HG02571 (cell line): ENCODE data around the gene CIDEB.

Experiments
- ATAC-seq: cut with Tn5 transposase; IDR thresholded peaks from one replicate; pipeline ENCODE4 v1.9.1; 2021; ENCODE audit warnings: mild to moderate bottlenecking, moderate library complexity; ENCODE audit not compliant: unreplicated experiment

The CIDEB gene

DNA sequence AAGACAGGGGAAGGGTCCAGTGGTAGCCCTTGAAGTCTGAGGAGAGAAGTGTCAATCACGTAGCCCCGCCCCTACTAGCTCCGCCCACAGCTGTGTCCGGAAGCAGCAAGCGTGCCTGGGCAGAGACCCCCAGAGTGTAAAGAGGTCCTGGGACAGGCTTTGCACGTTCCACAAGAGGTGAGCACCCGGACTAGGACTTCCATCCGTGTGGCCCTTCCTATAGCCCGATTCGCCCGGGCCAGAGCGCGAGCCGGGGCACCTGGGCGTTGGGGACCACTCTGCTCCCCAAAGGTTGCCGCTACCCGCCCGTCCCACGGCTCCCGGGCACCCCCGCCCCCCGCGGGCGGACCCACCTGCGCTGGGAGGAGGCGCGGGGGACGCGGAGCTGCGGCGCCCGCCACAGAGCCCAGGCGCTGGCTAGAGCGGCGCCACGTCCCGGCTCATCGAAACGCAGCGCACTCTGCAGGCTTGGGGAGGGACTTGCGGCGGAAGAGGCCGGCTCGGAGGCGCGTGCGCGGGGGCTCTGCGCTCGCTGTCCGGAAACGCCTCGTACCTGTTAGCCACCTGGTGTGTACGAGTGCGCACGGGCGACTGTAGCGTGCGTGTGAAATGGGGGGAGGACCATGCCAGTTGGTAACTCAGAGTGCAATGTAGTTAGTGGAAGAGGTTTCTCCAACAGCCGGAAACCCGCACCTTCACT, 36.5 kb downstream of the CIDEB start, which contains the start of gene RABGGTA:
TSS of gene RABGGTA (minus strand) at position 464 of the 700 bp plus-strand sequence. CDS start 482 bp downstream, outside the sequence.
- peak; percentile 84 for ATAC-seq

DNA sequence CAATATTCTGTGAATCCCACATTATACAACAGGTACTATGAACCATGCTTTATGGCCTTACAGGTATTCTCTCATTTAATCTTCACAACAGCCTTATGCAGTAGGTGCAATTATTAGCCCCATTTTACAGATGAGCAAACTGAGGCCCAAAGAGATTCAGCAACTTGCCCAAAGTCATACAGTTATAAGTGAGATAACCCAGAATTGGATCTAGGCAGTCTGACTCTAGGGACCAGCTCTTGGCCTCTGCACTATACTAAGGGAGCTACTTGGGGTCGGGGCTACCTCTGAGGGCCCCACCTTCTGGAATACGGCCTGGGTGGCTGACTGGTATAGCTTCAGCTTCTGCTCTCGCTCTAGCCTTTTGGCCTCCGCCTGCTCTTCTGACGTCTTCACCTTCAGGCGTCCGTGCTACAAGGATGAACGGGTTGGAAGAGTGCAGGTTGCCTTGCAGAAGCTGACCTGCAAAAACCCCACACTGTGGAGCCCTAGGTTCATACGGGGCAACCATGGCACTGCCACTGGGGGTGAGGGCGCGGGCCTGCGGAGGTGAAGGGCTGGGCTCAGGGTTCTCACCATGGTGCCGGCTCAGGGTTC, 37.1 kb downstream of the CIDEB start:
- no peak for ATAC-seq

DNA sequence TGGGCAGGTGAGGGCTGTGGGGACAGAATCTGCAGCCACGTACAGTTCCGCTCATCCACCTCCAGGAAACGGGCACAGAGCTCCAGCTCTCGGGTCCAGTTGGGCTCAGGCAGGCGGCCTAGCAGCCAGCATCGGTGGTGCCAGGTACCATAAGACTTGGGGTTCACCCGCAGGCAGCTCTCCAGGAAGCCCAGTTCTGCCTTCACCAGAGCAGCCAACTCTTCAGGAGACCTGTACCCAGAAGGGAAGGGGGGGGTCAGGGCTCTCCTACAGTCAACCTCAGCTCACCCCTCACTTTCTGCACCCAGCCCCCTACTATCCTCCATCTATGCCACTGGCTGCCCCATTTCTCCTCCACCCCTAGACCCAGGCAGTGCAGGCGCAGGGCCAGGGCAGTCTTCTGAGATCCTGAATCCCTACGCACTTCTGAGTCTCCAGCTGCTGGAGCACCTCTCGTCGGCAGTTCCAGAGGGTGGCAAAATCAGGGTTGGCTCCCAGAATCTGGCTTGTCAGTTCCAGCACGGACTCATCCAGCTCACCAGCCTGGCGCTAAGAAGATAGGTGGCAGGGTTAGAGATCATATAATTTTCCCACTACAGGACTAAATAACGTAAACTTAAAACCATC, 37.8 kb downstream of the CIDEB start:
- ATAC-seq, result no peak

DNA sequence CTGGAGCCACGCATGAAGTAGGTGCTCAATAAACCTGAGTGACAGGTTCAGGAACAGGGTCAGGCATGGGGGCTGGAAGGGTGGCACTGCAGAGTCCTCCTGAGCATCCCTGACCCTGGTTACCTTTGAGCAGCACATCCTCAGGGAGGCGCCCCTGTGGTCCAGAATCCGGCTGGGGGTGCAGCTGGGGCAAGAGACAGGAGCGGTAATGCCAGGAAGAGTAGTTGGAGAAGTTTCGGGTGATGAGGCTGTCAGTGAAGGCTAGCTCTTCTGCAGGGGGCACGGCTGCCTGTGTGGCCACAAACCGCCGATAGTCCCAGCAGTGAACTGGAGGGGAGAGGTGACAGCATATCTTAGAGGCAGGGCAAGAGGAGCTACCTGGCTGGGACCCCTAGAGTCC, 38.4 kb downstream of the CIDEB start:
- no peak for ATAC-seq

DNA sequence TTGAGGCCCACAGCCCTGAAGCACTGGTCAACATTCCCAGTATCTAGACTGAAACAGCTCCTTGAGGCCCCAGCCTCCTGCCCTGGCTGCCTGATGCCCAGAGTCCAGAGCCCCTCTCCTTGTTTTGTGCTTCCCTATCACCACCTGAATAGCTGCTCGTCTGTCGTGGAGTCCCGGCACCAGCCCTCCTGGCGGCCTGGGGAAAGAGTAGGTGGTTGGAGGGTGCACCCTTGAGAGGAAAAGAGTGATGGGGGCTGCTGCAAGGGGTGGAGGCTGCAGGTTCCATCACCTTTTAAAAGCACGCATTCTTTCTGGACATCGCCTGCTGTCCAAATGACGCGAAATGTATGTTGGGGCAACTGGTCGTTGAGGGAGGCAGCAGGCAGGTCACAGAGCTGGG, 39.6 kb downstream of the CIDEB start:
- no peak for ATAC-seq

DNA sequence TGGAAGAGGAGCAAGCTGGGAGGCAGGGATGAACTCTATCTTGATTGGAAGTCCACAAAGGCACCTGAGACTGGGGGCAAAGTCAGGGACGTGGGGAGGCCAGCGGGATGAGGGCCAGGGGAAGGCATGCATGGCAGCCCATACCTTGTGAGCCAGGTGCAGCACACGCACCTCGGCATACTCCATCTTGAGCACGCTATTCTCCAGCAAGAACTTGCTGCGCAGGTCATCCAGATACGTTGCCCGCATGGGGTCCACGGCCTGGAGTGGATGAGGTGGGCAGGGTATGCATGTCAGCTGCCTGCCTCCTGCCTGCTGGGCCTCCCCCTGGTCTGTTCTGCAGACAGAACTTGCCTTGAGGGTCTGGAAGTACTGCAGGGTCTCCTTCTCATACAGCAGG, 40.3 kb downstream of the CIDEB start:
- ATAC-seq, result no peak

DNA sequence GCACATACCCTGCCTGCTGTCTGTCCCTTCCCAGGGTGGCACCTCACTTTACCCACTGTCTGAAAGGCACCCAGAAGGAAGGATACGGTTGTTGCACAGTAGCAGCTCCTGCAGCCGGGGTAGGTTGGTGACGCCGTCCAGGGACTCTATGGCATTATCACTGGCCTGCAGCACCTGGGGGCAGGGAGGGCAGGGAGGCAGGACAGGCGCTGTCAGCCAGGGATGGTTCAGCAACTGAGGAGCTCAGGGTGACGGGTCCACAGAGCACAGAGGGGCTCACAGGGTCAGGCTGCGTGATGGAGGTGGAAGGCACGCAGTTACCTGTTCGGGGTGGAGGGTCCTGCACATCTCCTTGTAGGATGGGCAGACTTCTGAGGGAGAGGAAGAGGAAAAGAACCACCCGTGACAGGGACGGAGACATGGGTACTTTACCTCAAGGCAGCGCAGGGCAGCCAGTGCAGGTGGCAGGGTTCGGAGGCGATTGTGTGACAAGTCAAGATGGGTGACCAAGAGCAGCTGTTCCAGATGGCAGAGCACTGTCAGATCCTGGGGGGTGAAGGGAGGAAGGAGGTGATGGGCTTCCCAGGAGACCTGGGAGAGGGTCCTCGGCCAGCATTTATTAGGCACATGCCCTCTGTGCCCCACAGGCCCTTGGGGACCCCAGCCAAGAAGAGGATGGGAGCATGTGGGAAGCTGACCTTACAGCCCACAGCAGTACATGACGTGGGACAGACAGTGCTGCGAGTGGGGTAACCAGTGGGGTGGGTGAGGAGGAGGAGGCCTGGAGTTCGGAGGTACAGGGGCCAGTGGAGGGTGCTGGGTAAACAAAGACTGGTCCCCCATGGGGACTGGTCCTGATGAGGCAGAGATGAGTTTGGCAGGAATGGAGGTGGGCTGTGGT, 41.2 kb downstream of the CIDEB start:
- no peak for ATAC-seq

DNA sequence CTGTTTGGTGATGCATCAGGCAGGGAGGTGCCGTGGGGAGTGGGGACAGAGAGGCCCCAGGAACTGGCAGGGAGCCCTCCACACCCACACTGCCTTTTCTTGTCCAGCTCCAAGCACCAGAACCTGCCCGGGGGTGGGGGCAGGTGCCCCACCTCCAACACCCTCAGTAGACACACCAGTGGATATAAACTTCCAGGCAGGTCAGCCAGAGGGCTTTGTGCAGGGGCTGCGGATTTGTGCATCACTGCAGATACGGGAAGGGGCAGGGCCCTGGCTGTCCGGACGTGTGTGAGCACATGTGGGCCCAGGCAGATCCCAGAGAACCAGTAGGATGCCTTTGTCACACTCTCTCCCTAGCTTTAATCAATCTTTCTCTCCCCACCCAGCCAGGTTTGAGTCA, 43.5 kb downstream of the CIDEB start:
- ATAC-seq, result no peak

DNA sequence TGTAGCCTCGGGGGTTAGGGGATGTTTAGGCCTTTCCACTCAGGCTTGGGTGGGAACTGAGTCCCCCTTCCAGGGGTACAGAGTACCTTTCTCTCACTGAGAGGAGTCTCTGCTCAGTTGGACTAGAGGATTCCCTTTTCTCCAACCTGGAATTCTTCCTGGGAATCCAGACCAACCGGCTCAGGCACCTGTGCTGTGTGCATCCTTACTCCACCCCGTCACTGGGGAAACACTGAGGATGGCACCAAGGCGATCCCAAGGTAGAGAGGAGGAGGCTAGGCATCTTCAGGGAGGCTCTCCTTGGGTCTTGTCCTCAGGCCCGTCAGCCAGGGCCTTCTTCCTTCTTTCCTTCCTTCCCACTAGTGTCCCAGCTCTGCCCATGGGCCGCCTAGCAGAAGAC, 43.9 kb downstream of the CIDEB start:
- ATAC-seq, result no peak

DNA sequence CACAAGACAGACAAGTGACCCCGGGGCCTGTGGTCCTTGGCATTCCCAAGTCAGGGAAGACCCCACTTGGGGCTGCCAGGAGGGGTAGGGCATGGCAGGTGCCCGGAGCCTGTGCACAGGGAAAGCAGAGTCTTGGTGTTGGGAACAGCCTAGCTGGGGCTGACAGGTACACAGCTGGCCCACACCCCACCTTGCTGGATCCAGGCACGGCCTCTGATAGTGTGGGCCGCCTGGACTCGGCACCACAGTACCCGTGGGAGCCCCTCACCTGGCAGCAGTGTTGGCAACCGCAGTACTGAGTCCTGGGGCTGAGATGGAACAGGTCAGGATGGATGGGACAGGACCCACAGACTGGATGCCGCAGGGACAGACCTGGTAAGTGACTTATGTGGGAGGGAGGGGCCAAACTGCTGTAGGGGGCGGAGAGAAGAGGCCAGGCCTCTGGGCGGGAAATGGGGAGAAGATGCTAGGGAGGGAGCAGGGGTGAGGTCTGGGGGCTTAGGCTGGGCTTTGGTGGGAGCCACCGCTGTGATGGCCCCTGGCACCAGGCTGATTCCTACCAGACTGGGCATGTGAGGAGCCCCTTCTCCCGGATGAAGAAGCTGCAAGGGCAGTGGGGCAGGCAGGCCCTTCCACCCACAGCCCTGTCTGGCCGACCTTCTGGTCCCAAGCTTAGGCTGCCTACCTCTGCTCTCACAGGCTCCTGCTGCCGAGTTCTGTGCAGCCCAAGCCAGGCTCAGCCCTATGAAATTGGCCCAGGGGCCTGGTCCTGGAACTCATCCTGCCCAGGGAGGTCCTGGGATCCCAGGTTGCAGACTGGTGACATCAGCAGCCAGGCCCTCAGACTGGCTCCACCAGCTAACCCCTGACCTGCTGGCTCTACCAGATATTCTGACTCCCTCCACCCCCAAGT, 44.7 kb downstream of the CIDEB start, which contains the start of gene TGM1:
TSS of gene TGM1 (minus strand) at position 357 of the 913 bp plus-strand sequence. CDS start 825 bp downstream, outside the sequence.
- ATAC-seq, result no peak

DNA sequence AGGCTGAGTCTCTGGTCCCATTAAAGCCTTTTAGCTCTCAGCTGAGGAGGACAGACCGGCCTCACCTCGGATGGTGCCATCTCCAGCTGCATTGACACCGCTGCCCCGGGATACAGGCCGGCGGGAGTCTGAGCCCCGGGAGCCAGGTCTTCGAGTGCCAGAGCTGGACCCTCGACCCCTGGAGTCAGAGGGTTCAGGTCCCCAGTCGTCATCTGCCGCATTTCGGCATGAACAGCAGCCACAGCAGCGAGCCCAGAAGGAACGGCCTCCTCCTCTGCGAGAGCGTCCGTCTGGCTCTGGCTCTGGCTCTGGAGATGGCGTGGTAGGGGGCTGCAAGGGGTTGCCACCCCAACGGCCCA, 45.8 kb downstream of the CIDEB start:
- no peak for ATAC-seq

DNA sequence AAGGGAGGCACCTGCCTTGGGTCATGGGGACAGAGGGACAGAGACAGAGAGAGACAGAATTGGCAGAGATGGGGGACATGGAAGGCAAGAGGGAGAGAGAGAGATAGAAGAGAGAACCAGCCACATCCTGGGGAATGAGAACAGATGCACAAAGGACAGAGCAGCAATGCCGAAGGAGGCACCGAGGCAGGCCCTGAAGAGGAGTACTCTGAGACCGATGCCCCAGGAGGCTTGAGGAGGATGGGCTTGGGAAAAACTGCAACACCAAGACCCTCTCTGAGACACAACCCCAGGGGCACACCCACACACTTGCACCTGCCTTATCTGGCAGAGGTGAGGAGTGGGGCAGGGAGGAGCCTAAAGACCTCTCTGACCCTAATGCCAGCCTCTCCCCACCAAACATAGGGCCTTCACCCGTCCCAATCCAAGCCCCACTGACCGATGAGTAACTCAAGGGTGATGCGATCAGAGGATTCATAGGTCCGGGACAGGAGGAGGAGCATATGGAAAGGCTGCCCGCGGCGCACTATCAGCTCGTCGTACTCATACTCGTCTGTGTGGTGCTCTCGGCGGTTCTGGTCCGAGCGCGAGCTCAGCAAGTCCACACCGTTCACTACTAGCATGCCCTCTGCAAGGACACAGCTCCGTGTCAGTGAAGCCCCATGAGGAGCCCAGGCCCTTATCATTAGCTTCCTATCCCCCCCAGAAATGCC, 46.4 kb downstream of the CIDEB start:
- no peak for ATAC-seq

DNA sequence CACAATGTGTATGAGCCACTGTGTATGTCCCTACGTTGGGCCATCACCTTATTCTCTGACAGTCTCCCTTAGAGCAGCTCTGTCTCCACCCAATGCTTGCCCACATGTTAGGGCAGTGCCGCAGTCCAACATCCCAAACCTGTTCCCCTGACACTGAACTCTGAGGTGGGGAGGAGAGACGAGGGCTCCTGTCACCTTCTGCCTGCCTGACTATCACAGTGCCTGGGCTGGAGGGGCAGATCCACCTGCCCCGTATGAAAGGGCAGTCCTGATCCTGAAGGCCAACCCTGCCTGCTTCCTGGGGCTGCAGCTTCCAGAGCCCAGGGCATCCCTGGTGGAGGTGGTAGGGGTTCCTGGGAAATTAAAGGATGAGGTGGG, 47.0 kb downstream of the CIDEB start:
- ATAC-seq, result no peak

DNA sequence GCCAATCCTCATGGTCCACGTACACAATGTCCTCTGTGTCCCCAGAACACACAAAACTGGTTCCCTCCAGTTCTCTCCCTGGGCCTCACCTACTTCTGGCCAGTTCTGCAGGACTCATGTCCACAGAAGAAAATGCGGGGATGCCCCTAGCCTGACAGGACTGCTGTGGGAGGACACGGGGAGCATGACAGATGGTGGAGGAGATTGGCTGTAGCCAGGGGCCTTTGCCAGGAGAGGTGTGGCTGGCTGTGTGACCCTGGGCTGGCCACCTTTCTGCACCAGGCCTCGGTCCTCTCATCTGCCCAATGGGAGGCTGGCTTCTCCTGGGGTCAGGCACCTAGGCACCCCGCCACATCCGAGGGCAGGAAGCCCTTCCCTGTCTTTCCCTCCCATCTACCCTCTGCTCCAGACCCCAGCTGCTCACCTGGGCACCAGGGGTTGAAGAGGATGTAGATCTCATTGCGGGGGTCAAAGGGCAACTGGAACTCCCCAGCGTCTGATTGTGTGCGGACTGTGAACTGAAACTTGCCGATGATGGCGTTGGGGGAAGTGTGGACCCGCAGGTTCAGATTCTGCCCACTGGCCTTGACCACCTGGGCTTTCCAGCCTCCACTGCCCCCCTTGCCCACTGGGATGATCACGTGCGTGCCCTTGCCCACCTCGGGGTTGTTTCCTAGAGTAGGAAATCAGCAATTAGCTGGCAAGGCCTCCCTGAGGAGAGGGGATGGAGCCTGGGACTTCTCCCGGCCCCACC, 47.6 kb downstream of the CIDEB start:
- no peak for ATAC-seq

DNA sequence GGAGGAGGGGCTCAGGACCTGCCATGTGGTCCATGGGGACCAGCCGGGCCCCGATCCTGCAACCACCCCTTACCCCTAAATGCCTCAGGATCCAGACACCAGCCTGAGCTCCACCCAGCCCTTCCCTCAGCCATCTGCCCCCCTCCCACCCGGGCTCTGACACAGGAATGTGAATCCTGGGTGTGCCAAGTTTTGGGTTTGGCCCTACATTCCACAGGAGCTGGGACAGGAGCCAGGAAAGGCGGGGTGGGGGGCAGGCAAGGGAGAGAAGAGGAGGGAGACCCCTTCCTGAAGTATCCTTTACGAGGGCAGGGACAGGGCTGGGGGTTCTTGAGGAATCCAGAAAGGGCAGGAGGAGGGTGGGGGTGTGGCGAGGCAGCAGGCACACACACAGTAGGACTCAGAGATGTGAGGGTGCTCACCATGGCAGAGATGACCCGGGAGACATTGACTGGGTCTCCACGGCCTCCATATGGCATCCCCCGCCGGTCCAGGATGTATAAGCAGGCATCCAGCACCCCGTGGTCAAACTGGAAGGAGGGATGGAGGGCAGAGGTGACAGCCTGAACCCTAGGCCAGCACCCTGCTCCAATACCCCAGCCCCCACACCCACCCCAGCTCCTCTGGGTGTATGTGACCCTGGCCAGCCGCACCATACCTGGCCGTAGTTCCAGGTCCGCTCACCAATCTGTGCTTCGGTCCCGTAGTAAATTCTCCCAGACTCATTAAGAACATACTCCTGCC, 48.3 kb downstream of the CIDEB start:
- no peak for ATAC-seq

DNA sequence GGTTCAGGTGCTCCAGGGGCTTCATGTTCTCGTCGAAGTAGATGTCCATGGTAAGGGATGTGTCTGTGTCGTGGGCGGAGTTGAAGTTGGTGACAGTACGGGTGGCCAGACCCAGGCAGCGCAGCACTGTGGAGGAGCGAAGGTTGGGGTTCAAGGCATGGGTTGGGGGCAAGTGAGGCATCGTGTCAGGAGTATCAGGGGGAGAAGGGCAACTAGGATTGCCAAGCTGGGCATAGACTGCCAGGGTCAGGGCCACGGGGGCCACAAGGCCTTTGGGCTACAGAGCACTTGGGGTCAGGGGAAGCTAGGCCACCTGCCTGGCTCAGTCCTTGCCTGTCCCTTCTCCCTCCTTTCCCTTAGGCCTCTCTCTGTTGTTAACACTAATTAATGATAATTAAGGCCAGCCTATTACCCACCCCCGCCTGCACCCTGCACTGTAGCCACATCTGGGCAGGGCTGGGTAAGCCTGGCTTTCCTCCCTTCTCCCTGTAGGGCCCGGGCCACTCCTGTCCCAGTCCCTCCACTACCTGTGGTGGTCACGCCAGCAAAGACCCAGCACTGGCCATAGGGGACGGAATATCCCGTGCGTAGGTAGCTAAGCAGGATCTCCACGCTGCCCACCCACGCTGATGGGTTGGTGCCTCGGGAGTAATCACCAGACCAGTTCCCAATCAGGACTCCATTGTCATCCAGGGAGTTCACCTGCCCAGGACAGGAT, 49.1 kb downstream of the CIDEB start:
- ATAC-seq, result no peak

DNA sequence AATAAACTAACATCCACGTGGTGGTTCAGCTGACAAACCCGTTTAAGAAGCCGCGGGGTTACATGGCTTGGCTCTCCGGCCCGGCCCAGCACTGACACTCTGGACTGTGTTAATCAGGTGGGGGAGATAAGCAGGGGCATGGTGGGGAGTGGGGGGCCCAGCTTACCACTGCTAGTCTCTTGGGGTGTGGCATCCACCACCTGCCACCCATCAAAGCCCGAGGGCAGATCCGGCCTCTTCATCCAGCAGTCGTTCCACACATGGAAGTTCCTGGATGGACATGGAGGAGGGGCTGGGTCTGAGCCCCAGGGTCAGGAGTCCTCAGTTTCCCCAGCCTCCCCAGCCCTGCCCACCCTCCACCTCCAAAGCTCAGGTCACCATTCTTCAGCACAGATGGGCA, 49.7 kb downstream of the CIDEB start:
- ATAC-seq, result no peak

DNA sequence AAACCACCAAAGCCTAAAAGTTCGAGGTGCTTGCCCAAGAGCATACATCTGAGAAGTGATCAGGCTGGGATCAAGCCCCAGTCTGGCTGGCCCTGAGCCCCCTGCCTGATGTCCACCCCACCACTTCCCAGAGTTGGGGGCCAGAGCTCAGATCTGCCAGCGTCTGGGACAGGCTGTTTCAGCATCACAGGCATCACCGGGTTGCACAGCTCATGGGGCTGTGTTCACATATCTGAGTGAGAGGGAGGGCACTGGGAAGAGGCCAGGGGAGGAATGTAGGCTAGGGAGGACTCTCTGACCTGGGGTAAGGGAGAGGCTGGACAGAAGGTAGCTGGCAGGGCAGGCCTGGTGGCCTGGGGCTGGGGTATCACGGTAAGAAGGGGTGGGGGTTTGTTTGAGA, 50.8 kb downstream of the CIDEB start:
- no peak for ATAC-seq
